HG03280 (cell line): ENCODE results near the gene PHYHIPL.

Source experiments
- ATAC-seq: cut with Tn5 transposase; IDR thresholded peaks from one replicate; pipeline ENCODE4 v1.9.1; 2021; ENCODE audit warnings: mild to moderate bottlenecking, moderate library complexity; ENCODE audit not compliant: unreplicated experiment

Gene PHYHIPL

DNA sequence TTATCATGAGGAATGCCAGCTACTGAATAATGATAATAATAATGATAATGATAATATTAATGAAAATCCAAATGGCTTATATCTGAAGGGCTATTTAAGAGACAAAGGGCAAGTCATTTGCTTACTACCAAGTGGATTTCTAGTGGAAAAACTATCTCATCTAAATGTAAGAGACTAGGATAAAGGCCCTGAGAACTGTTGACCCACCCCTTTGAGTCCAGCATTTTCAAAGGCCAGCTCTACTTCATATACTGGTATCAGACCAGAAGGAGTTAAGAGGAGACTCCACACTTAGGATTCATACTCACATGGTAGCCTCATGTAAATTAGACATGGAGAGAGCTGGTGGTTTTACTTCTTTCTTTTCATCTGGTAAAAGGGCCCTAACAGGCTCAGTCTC lies 76.0 kb downstream of the PHYHIPL start:
- no peak for ATAC-seq

GRCh38 chr10:59255463-59255862 lies 79.0 kb downstream of the PHYHIPL start:
- ATAC-seq = no peak

- ATAC-seq = no peak
These were observed 80.8 kb downstream of the PHYHIPL start for GRCh38 chr10:59257224-59257623.

- no peak for ATAC-seq
These were observed 82.4 kb downstream of the PHYHIPL start for GRCh38 chr10:59258890-59259289.

DNA sequence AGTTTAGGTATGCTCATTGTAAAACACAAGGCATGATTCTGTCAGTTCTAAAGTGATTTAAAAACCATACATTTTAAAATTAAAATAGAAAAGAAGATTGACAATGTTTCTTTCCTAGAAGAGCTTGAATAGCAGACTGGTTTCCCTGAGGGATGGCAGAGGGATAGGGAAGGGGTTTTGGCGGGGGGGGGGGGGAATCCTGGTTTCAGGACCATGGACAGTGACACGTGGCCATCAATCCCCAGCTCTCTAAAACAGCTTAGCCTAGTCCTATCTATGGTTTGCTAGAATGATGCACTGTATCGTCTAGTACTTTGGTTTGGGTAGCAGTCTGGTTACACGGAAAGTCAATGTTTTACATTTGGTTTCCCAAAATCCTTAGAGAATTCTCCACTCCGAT lies 88.7 kb downstream of the PHYHIPL start:
- no peak for ATAC-seq

GRCh38 chr10:59266321-59266720 lies 89.9 kb downstream of the PHYHIPL start:
- ATAC-seq = no peak

GRCh38 chr10:59268460-59268859 lies 92.0 kb downstream of the PHYHIPL start:
- no peak for ATAC-seq

GRCh38 chr10:59269651-59270050 lies 93.2 kb downstream of the PHYHIPL start:
- no peak for ATAC-seq

GRCh38 chr10:59270492-59270891 lies 94.0 kb downstream of the PHYHIPL start:
- no peak for ATAC-seq

DNA sequence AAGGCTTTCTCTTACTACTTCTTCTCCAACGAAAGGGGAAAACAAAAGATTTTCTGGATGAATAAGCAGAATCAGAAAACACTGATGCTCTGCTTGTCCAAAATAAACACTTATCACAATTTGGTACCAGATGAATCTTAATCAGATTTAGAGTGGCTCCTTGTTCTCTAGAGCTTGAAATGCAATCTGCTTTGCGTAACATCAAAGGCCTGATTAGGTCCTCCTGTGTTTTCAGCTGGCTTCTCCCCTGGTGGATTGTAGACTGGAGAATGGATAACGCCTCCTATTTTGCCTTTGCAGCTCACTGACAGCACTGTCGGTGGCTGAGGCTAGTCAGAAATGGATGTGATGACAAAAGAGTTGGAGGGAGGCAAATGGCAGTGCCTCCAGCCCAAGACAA lies 94.7 kb downstream of the PHYHIPL start:
- ATAC-seq = no peak

GRCh38 chr10:59272061-59272460 lies 95.6 kb downstream of the PHYHIPL start:
- no peak for ATAC-seq

DNA sequence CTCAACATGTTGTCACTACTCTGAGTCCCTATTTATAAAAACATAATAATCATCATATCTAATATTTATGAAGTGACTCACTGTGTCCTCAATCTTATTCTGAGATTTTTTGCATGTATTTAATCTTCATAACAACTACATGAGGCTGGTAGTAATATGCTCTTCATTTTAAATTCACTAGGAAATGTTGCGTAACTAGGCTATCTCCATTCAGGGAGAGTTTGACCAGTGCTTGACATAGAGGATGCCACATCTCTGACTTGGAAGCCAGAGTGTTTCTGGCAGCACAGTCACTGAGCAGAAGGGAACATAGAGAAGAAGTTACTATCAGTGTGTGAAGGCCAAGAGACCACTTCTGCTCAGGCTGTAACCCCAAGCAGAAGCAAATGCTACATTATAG lies 97.0 kb downstream of the PHYHIPL start:
- no peak for ATAC-seq

- no peak for ATAC-seq
These were observed 99.7 kb downstream of the PHYHIPL start for GRCh38 chr10:59276133-59276532.

DNA sequence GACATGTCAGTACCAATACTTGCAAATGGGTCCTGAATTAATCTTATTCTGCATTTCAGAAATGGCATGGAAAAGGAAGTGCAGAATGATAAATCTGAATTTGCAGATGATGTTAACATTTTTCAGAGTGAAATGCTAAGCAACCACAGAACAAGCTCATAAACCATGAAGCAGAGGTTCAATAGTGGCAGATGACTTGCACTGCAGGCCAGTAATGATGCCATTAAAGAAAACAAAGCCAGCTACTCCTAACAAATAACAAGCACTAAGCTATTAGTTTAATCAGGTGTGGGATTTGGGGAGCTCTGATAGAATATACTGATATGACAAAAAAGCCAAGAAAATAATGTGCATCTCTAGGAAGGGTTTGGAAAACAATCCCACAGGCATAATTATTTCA lies 100.5 kb downstream of the PHYHIPL start:
- ATAC-seq = no peak

- ATAC-seq = no peak
These were observed 103.0 kb downstream of the PHYHIPL start for GRCh38 chr10:59279476-59279875.

- ATAC-seq = no peak
These were observed 103.6 kb downstream of the PHYHIPL start for GRCh38 chr10:59279991-59280505.

- no peak for ATAC-seq
These were observed 105.4 kb downstream of the PHYHIPL start for GRCh38 chr10:59281861-59282260.

GRCh38 chr10:59283456-59284091 lies 107.1 kb downstream of the PHYHIPL start:
- no peak for ATAC-seq

DNA sequence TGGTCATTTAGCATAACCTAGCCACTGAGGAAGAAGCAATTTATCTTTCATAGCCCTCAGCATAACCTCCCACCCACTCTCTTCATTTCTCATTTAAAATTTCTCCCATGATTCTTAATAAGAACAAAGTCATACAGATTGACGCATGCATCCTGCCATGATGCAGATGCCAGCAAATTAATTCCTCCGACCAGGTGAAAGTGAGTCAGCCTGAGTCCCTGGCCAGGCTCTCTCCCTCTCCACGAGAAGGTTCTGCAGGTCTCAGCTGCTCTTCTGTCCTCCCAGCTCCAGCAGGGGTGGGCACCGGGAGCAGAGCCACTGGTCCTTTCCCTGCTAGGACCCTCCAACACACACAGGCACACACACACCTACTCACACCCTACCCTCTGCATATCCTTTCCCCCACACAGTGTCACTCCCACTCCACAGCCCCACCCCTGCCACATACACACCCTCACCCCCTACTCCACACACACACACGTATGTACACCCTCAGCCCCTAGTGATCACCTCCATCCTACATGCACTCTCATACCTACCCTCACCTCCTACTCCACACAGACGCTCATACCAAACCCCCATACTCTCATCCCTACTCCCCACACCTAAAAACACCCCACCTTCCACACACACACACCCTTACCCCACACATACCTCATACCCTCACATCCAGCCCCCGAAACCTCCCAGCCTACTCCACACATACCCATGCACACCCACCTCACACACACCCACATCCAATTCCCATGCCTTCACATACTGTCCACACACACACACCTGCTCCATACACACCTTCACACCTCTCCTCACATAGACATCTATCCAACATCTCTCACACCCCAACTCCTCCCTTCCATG lies 107.9 kb downstream of the PHYHIPL start:
- no peak for ATAC-seq

- no peak for ATAC-seq
These were observed 108.6 kb downstream of the PHYHIPL start for GRCh38 chr10:59285073-59285472.

GRCh38 chr10:59285848-59286247 lies 109.4 kb downstream of the PHYHIPL start:
- ATAC-seq = no peak

- no peak for ATAC-seq
These were observed 111.3 kb downstream of the PHYHIPL start for GRCh38 chr10:59287587-59288255.
